GM23338 (cell line): ENCODE measurements around the gene SETD4. TPM values are rescaled to one million over a fixed set of nuclear protein-coding genes. Genes with fewer than 3 reads are reported as not detected.

ENCODE experiments used
- CREB1 ChIP-seq: fragments of 250-450 bp; sonication (Bioruptor Pico); IDR thresholded peaks from 2 replicates; pipeline ENCODE4 v1.5.0; 2020; ENCODE audit warnings: low read depth, mild to moderate bottlenecking, moderate library complexity
- EZH2 ChIP-seq: fragments of 200-600 bp; sonication (generic); IDR thresholded peaks from one replicate; pipeline ENCODE4 v1.8.0; 2017; ENCODE audit warnings: antibody characterized with exemption, mild to moderate bottlenecking, low read depth; ENCODE audit not compliant: unreplicated experiment
- JUNB ChIP-seq: IDR thresholded peaks from one replicate; pipeline ENCODE4 v1.6.1; 2016; ENCODE audit warnings: antibody characterized with exemption; ENCODE audit not compliant: unreplicated experiment
- STAT1 ChIP-seq: IDR thresholded peaks from one replicate; pipeline ENCODE4 v1.6.1; 2016; ENCODE audit warnings: antibody characterized with exemption; ENCODE audit not compliant: unreplicated experiment
- polyA plus RNA-seq: library from polyadenylated mRNA; unstranded; fragments of >200 nt; fragmentation: Nextera tagmentation; extraction: Ambion mirVana; gene quantifications from 2 replicates; pipeline ENCODE4 v1.2.1, GENCODE V29; 2016
- total RNA-seq: library from RNA; depleted of rRNA; stranded (reverse); fragments of >200 nt; shearing (Covaris generic); gene quantifications from 2 replicates; pipeline ENCODE4 v1.2.3, GENCODE V29; 2014
- TF ChIP-seq, protein P1 (sequence below): fragments of 250-450 bp; sonication (Bioruptor Pico); IDR thresholded peaks from 2 replicates; pipeline ENCODE4 v1.5.0; 2020; ENCODE audit warnings: mild to moderate bottlenecking, moderate library complexity
- TF ChIP-seq, protein P2 (sequence below): IDR thresholded peaks from one replicate; pipeline ENCODE4 v1.6.1; 2018; ENCODE audit warnings: antibody characterized with exemption; ENCODE audit not compliant: unreplicated experiment

SETD4 gene
- total and polyA plus RNA-seq, 2 experiments from 2014 or later = 32.5 to 45.1 TPM

DNA sequence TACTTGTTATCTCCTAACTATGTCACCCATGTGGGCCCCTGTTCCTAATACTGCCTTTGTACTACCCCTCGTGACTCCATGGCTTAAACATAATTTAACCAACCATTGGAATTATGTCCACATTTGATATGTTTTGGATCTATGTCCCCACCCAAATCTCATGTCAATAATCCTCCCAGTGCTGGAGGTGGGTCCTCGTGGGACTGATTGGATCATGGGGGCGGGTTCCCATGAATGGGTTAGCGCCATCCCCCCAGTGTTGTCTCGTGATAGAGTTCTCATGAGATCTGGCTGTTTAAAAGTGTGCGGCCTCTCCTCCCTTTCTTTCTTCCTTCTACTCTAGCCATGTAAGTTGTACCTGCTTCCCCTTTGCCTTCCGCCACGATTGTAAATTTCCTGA, 19.3 kb upstream of the SETD4 start (continued):
- TF ChIP-seq, protein P1, sequence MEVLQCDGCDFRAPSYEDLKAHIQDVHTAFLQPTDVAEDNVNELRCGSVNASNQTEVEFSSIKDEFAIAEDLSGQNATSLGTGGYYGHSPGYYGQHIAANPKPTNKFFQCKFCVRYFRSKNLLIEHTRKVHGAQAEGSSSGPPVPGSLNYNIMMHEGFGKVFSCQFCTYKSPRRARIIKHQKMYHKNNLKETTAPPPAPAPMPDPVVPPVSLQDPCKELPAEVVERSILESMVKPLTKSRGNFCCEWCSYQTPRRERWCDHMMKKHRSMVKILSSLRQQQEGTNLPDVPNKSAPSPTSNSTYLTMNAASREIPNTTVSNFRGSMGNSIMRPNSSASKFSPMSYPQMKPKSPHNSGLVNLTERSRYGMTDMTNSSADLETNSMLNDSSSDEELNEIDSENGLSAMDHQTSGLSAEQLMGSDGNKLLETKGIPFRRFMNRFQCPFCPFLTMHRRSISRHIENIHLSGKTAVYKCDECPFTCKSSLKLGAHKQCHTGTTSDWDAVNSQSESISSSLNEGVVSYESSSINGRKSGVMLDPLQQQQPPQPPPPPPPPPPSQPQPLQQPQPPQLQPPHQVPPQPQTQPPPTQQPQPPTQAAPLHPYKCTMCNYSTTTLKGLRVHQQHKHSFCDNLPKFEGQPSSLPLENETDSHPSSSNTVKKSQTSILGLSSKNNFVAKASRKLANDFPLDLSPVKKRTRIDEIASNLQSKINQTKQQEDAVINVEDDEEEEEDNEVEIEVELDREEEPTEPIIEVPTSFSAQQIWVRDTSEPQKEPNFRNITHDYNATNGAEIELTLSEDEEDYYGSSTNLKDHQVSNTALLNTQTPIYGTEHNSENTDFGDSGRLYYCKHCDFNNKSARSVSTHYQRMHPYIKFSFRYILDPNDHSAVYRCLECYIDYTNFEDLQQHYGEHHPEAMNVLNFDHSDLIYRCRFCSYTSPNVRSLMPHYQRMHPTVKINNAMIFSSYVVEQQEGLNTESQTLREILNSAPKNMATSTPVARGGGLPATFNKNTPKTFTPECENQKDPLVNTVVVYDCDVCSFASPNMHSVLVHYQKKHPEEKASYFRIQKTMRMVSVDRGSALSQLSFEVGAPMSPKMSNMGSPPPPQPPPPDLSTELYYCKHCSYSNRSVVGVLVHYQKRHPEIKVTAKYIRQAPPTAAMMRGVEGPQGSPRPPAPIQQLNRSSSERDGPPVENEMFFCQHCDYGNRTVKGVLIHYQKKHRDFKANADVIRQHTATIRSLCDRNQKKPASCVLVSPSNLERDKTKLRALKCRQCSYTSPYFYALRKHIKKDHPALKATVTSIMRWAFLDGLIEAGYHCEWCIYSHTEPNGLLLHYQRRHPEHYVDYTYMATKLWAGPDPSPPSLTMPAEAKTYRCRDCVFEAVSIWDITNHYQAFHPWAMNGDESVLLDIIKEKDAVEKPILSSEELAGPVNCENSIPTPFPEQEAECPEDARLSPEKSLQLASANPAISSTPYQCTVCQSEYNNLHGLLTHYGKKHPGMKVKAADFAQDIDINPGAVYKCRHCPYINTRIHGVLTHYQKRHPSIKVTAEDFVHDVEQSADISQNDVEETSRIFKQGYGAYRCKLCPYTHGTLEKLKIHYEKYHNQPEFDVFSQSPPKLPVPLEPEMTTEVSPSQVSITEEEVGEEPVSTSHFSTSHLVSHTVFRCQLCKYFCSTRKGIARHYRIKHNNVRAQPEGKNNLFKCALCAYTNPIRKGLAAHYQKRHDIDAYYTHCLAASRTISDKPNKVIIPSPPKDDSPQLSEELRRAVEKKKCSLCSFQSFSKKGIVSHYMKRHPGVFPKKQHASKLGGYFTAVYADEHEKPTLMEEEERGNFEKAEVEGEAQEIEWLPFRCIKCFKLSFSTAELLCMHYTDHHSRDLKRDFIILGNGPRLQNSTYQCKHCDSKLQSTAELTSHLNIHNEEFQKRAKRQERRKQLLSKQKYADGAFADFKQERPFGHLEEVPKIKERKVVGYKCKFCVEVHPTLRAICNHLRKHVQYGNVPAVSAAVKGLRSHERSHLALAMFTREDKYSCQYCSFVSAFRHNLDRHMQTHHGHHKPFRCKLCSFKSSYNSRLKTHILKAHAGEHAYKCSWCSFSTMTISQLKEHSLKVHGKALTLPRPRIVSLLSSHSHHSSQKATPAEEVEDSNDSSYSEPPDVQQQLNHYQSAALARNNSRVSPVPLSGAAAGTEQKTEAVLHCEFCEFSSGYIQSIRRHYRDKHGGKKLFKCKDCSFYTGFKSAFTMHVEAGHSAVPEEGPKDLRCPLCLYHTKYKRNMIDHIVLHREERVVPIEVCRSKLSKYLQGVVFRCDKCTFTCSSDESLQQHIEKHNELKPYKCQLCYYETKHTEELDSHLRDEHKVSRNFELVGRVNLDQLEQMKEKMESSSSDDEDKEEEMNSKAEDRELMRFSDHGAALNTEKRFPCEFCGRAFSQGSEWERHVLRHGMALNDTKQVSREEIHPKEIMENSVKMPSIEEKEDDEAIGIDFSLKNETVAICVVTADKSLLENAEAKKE (CRISPR knock-in tag) = no peak
- TF ChIP-seq JUNB = no peak
- no peak for TF ChIP-seq STAT1
- no peak for TF ChIP-seq EZH2
- TF ChIP-seq, protein P2, sequence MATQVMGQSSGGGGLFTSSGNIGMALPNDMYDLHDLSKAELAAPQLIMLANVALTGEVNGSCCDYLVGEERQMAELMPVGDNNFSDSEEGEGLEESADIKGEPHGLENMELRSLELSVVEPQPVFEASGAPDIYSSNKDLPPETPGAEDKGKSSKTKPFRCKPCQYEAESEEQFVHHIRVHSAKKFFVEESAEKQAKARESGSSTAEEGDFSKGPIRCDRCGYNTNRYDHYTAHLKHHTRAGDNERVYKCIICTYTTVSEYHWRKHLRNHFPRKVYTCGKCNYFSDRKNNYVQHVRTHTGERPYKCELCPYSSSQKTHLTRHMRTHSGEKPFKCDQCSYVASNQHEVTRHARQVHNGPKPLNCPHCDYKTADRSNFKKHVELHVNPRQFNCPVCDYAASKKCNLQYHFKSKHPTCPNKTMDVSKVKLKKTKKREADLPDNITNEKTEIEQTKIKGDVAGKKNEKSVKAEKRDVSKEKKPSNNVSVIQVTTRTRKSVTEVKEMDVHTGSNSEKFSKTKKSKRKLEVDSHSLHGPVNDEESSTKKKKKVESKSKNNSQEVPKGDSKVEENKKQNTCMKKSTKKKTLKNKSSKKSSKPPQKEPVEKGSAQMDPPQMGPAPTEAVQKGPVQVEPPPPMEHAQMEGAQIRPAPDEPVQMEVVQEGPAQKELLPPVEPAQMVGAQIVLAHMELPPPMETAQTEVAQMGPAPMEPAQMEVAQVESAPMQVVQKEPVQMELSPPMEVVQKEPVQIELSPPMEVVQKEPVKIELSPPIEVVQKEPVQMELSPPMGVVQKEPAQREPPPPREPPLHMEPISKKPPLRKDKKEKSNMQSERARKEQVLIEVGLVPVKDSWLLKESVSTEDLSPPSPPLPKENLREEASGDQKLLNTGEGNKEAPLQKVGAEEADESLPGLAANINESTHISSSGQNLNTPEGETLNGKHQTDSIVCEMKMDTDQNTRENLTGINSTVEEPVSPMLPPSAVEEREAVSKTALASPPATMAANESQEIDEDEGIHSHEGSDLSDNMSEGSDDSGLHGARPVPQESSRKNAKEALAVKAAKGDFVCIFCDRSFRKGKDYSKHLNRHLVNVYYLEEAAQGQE = no peak
- no peak for TF ChIP-seq CREB1 (CRISPR knock-in tag)
